IPS-NIHi7 (cell line): ENCODE results near the gene CSTA.
A peak's percentile ranks its signal among the peaks of the same experiment; 100 is the strongest.

Experiments
- DNase-seq: peaks from one replicate; pipeline ENCODE4 v3.0.0; 2012; ENCODE audit warnings: mixed read lengths; ENCODE audit errors: extremely low spot score

Gene CSTA

GRCh38 chr3:122377975-122378374 is 52.9 kb downstream of the CSTA start:
- no peak for DNase-seq

DNA sequence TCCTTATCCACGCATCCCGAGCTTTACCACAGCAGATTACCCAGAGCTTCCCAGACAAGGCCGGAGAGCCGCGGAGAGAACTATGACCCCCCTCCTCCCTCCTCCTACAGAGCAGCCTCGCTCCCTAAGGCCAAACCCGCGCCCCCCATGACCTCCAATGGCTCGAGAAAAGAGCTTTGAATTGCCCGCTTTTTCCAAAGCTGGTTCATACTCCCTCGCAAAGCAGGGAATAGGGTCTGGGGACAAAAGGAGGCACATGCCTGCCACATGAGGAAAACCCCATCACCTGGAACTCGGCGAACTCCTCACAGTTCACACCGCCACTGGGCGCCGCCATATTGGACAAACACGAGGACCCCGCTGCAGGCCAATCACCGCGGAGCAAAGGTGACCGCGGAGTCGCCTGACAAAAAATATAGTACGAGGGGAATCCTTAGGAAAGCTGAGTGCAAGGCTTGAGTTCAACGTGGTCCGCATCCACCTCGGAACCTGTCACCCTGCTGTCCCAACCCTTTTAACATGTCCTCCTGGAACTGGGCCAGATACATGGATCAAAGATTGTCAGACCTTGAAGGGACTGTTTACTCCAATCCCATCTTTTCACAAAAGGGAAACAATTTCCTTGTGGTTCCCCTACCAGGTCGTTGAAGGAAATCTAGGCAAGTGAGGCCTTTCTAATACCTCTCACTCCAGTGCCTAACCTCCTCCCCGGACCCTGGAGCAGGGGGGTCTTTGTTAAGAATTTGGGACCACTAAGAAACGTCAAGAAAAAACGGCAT is 58.0 kb downstream of the CSTA start, which contains the start of gene MIX23:
TSS of gene MIX23 (minus strand) at position 344 of the 779 bp plus-strand sequence. CDS start at position 337, 7 bp downstream.
- DNase-seq, result peak; percentile 89

DNA sequence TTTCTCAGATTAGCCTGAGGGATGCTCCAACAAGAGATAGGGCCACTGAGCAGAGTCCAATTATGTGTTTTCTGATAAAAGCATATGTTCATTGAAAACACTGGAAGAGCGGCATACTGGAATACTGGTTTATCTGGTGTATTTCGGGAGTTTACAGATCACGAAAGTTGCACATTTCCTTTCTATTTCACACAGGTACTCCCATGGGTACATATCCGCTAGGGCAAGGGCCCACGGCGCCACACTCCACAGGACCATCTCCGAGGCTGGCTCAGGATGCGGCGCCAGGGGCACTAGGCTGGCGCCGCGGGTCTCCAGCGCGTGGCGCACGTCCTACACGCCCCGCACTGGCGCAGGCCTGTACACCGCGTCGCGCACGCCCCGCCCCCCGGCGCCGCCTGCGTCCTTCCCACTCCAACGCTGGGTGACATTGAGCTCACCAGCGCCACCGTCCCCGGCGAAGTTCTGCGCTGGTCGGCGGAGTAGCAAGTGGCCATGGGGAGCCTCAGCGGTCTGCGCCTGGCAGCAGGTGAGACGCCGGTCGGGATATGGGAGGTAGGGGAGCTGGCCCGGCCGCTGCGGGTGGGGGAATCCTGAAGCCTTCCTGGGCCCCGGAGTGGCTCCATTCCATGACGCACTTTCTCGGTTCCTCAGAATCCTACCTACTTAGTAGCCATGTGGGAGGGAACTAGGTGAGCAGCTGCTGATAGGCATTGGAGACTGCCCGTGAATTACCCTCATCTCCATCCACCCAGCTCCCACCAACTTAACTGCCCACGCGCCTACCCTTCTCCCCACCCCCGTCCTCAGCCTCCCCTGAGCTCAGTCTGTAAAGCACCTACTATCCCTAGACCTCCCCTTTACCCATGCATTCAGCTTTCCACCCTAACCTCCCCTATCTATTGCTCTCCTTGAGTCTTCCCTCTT is 59.0 kb downstream of the CSTA start, which contains the start of gene FAM162A:
TSS of gene FAM162A (plus strand) at position 412 of the 927 bp plus-strand sequence. CDS start at position 496, 84 bp downstream.
- DNase-seq, result peak; percentile 92

- DNase-seq, result no peak
Measured at GRCh38 chr3:122387709-122388108, 62.7 kb downstream of the CSTA start.

DNA sequence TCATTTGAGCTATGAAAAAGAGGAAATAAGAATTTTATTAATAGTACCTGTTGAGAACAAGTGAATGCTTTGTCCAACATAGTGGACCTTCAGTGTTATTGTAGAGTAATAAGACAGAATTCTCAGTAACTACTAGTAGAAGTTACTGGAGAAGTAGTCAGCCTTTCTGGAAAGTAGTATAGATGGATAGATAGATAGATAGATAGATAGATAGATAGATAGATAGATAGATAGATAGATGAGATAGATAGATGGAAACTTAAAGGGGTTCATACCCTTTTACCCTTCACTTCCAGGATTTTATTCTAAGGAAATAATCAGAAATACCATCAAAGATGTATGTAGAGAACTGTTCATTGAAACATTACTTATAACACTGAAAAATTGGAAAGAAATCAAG is 64.1 kb downstream of the CSTA start:
- no peak for DNase-seq

- DNase-seq, result no peak
Measured at GRCh38 chr3:122389892-122390291, 64.8 kb downstream of the CSTA start.

DNA sequence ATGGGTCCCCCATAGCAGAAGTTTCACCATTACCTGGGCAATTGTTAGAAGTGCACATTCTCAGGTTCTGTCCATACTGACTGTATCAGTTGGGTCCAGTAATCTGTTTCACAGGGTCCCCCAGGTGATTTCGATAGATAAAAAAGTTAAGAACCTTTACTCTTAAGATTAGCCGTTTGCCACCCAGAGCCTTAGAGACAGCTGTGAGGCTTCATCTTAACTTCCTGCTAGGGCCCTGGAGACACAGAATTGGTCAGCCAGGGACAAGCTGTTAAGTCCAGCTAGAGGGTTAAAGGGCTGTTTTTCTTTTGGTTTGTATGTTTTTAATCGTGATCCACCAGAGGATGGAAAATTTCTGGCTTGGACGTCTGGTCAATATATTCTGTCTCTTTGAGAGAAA is 65.6 kb downstream of the CSTA start:
- no peak for DNase-seq
